Measurements from ENCODE around the gene CRISPLD2.

Gene CRISPLD2

GRCh38 chr16:84957192-84957591 lies 137.4 kb downstream of the CRISPLD2 start:
- no peak for DNase-seq (ENCODE audit: low read depth)

- no peak for DNase-seq (ENCODE audit: low read depth)
Measured at GRCh38 chr16:84957792-84958191, 138.0 kb downstream of the CRISPLD2 start.
